Endodermal cell (in vitro differentiated cells): ENCODE data around the gene L3HYPDH. TPM values are rescaled to one million over a fixed set of nuclear protein-coding genes. Genes with fewer than 3 reads are reported as not detected.

Source experiments
- DNase-seq: peaks from one replicate; pipeline ENCODE4 v3.0.0-alpha.2; 2017
- H3K27ac ChIP-seq: 2 replicates; pipeline ENCODE4 v1.5.1; 2013; ENCODE audit warnings: mild to moderate bottlenecking, low read depth, low read length, moderate library complexity
- H3K27me3 ChIP-seq: 2 replicates; pipeline ENCODE4 v1.6.1; 2013; ENCODE audit warnings: mild to moderate bottlenecking, low read length, moderate library complexity; ENCODE audit not compliant: insufficient read depth, control insufficient read depth, poor library complexity, severe bottlenecking
- H3K36me3 ChIP-seq: 2 replicates; pipeline ENCODE4 v1.7.0; 2013; ENCODE audit warnings: mild to moderate bottlenecking, low read length, moderate library complexity; ENCODE audit not compliant: control insufficient read depth, insufficient read depth
- H3K4me1 ChIP-seq: one replicate; pipeline ENCODE4 v1.7.0; 2013; ENCODE audit warnings: low read length; ENCODE audit not compliant: control insufficient read depth, insufficient read depth
- H3K4me3 ChIP-seq: 2 replicates; pipeline ENCODE4 v1.5.1; 2013; ENCODE audit warnings: mild to moderate bottlenecking, low read length, moderate library complexity
- H3K9ac ChIP-seq: 2 replicates; pipeline ENCODE4 v1.6.1; 2013; ENCODE audit warnings: mild to moderate bottlenecking, low read length, moderate library complexity; ENCODE audit not compliant: poor library complexity, severe bottlenecking; ENCODE audit errors: extremely low read depth
- H3K9me3 ChIP-seq: 2 replicates; pipeline ENCODE4 v1.6.1; 2013; ENCODE audit warnings: mild to moderate bottlenecking, low read length, moderate library complexity; ENCODE audit not compliant: control insufficient read depth
- H3K27ac Mint-ChIP-seq: 2 replicates; pipeline ENCODE4 v1.8.0; 2020; ENCODE audit warnings: mixed read lengths
- H3K27me3 Mint-ChIP-seq: 2 replicates; pipeline ENCODE4 v1.8.0; 2021; ENCODE audit warnings: mild to moderate bottlenecking, mixed read lengths; ENCODE audit not compliant: insufficient read depth
- H3K36me3 Mint-ChIP-seq: 2 replicates; pipeline ENCODE4 v1.8.0; 2020; ENCODE audit warnings: low read depth, mixed read lengths
- H3K4me1 Mint-ChIP-seq: 2 replicates; pipeline ENCODE4 v1.8.0; 2020; ENCODE audit warnings: mixed read lengths
- H3K4me3 Mint-ChIP-seq: 2 replicates; pipeline ENCODE4 v1.8.0; 2020; ENCODE audit warnings: mild to moderate bottlenecking, moderate library complexity, mixed read lengths
- H3K9me3 Mint-ChIP-seq: 2 replicates; pipeline ENCODE4 v1.8.0; 2020; ENCODE audit warnings: mild to moderate bottlenecking, mixed read lengths
- WGBS, 2 experiments: methylation state at CpG; one replicate each; pipeline versions ENCODE4 v1.1.5 to v1.1.7; 2013; ENCODE audit warnings: missing lambda C conversion rate in 2 of 2, mixed read lengths in 1 of 2; ENCODE audit not compliant: insufficient coverage in 1 of 2, insufficient read length in 1 of 2; 5-methylcytosine and 5-hydroxymethylcytosine counted together
- total RNA-seq, 2 donors: library from RNA; stranded (reverse); fragmentation: NEBNext Ultra II Directional in 1 of 2; extraction: Animal tissue kit (Norgen Biotek cat#: 25700) in 1 of 2; gene quantifications; 2 replicates in 1 of 2; 3 replicates in 1 of 2; pipeline ENCODE4 v1.2.1, GENCODE V29; 2021
- TF ChIP-seq, protein P1 (sequence below): fragments of 200-600 bp; sonication (generic); conservative IDR thresholded peaks from 2 replicates; pipeline ENCODE4 v1.5.0; 2021; ENCODE audit warnings: antibody characterized with exemption, mild to moderate bottlenecking

Gene L3HYPDH
- total RNA-seq, 2 donors from 2014 or later, result 24.7 to 30.3 TPM

DNA sequence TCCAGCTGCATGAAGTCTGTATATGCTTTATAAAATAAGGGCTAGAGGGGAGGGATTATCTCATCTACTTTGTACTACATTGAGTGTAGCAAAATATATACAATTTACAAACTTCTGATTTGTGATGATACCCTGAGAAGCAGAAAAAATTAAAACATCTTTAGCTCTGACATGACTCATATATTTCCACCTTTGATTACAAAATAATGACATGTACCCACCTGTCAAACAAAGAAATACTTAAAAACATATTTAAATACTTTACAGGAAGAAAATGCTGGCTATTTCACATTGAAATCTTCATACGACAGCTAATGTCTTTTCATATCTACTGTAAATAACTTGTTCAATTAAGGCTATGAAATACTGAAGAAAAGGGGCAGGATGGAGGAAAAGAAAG is 22.3 kb downstream of the L3HYPDH start:
- no peak for DNase-seq
- H3K4me3 Mint-ChIP-seq, result no peak overlapping the region
- H3K36me3 ChIP-seq, result peaks cover 21% of the 10 kb centered on the region
- H3K27me3 ChIP-seq, result peaks cover 19% of the 10 kb centered on the region
- peaks cover 7% of the 10 kb centered on the region for H3K4me1 ChIP-seq
- no peak overlapping the region for H3K9ac ChIP-seq
- no peak overlapping the region for H3K27ac ChIP-seq
- H3K36me3 Mint-ChIP-seq, result peaks cover 36% of the 10 kb centered on the region
- no peak overlapping the region for H3K27ac Mint-ChIP-seq
- H3K27me3 Mint-ChIP-seq, result peaks cover 18% of the 10 kb centered on the region
- H3K9me3 ChIP-seq, result peaks cover 13% of the 10 kb centered on the region
- H3K4me1 Mint-ChIP-seq, result peaks cover 24% of the 10 kb centered on the region
- H3K9me3 Mint-ChIP-seq, result peaks cover 11% of the 10 kb centered on the region
- TF ChIP-seq, protein P1, sequence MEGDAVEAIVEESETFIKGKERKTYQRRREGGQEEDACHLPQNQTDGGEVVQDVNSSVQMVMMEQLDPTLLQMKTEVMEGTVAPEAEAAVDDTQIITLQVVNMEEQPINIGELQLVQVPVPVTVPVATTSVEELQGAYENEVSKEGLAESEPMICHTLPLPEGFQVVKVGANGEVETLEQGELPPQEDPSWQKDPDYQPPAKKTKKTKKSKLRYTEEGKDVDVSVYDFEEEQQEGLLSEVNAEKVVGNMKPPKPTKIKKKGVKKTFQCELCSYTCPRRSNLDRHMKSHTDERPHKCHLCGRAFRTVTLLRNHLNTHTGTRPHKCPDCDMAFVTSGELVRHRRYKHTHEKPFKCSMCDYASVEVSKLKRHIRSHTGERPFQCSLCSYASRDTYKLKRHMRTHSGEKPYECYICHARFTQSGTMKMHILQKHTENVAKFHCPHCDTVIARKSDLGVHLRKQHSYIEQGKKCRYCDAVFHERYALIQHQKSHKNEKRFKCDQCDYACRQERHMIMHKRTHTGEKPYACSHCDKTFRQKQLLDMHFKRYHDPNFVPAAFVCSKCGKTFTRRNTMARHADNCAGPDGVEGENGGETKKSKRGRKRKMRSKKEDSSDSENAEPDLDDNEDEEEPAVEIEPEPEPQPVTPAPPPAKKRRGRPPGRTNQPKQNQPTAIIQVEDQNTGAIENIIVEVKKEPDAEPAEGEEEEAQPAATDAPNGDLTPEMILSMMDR, result no peak
- H3K4me3 ChIP-seq, result no peak overlapping the region
- WGBS, 2 experiments, result 80% methylated on average over 1 of the region's 1 CpG; no CpG with 5 or more reads in 1 of the 2 experiments

DNA sequence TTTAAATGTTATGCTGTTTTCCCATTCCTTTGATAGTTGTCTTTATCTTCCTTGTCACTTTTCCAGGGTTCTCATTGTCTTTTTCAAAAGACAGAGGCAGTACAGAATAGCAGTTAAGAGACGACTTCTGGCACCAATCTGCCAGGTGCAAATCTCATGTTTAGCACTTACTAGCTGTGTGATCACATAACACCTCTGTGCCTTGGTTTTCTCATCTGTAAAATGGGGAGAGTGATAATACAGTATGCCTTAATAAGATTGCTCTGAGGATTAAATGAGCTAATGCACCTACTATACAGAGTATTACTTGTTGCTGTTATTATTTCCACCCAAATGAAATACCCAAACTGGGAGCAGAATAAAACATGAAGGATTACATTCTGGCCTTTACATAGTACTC is 23.8 kb downstream of the L3HYPDH start:
- whole genome bisulfite sequencing, 2 experiments, result 86 to 92% methylated on average over 1 of the region's 1 CpG

DNA sequence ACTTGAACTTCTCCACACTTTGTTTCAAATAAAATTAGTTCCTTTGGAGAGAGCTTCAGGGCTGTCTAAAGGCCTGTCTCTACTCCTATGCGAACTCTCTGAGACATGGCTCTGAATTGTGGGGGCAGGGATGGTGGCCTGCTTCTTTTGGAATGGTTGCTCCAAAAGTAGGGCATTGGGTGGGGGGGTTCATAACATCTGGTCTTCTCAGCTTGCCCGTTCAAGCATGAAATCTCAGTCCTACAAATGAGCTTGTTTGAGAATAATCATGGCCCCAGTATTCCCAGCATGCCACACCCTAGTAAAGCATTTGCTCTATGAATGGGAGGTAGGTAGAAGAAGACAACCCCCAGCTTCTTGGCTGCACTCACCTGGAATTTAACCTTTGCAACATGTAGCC is 25.7 kb downstream of the L3HYPDH start:
- Mint-ChIP-seq H3K4me1 (peaks cover 18% of the 10 kb centered on the region), H3K27ac (no peak overlapping the region), H3K36me3 (peaks cover 55% of the 10 kb centered on the region), H3K9me3 (peaks cover 19% of the 10 kb centered on the region), H3K4me3 (no peak overlapping the region), H3K27me3 (peaks cover 8% of the 10 kb centered on the region)
- 95% methylated on average over 2 of the region's 2 CpGs; no CpG with 5 or more reads in 1 of the 2 experiments for WGBS, 2 experiments
- DNase-seq, result no peak
- TF ChIP-seq, protein P1, result no peak
- H3K27ac ChIP-seq, result no peak overlapping the region
- peaks cover 32% of the 10 kb centered on the region for H3K9me3 ChIP-seq
- H3K4me1 ChIP-seq, result peaks cover 4% of the 10 kb centered on the region
- H3K4me3 ChIP-seq, result no peak overlapping the region
- H3K36me3 ChIP-seq, result peaks cover 38% of the 10 kb centered on the region
- H3K9ac ChIP-seq, result no peak overlapping the region
- peaks cover 13% of the 10 kb centered on the region for H3K27me3 ChIP-seq

More for the DNA sequence above, 23.8 kb downstream of the L3HYPDH start:
- Mint-ChIP-seq H3K4me3 (no peak overlapping the region), H3K36me3 (peaks cover 47% of the 10 kb centered on the region), H3K27me3 (peaks cover 16% of the 10 kb centered on the region), H3K4me1 (peaks cover 22% of the 10 kb centered on the region), H3K27ac (no peak overlapping the region), H3K9me3 (peaks cover 19% of the 10 kb centered on the region)
- no peak overlapping the region for H3K9ac ChIP-seq
- peaks cover 19% of the 10 kb centered on the region for H3K27me3 ChIP-seq
- DNase-seq, result no peak
- no peak overlapping the region for H3K4me3 ChIP-seq
- peaks cover 28% of the 10 kb centered on the region for H3K9me3 ChIP-seq
- no peak overlapping the region for H3K27ac ChIP-seq
- H3K4me1 ChIP-seq, result peaks cover 6% of the 10 kb centered on the region
- TF ChIP-seq, protein P1, result no peak
- peaks cover 36% of the 10 kb centered on the region for H3K36me3 ChIP-seq
